C1 segment of cervical spinal cord (tissue), 14 donors: ENCODE measurements around the gene SRD5A1.
"Not testable (repeated sequence)": the region's sequence is repeated elsewhere in the genome, so short reads cannot be mapped to it uniquely, and the experiment has no call there.

Experiments used
- DNase-seq, 14 donors: peaks; one replicate each; lab custom pipeline; 2025; lab: John Stamatoyannopoulos, UW

Gene SRD5A1

DNA sequence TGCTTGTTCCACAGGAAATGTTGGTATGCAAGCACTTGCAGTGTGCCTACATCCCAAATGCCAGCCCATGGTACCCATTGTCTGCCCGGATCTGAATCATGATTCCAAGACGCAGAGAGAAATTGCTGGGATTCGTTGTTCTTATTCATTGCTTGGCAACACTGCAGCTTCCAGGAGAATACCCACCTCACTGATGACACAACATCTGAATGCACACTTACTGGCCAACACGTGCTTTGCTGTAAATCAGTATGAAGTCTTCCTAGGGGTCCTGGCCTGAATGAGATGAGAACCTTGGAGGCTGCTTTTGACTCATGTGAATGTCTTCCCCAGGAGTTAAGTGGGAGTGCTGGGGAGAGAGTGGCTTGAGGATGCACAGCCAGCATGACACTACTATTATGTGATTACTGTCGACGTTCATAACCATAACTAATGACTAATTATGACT is 11.6 kb downstream of the SRD5A1 start:
- no peak for DNase-seq

GRCh38 chr5:6645571-6646362 is 12.5 kb downstream of the SRD5A1 start:
- DNase-seq: not testable (repeated sequence)

GRCh38 chr5:6649186-6649585 is 15.9 kb downstream of the SRD5A1 start:
- no peak for DNase-seq

GRCh38 chr5:6649681-6650080 is 16.4 kb downstream of the SRD5A1 start:
- no peak for DNase-seq

DNA sequence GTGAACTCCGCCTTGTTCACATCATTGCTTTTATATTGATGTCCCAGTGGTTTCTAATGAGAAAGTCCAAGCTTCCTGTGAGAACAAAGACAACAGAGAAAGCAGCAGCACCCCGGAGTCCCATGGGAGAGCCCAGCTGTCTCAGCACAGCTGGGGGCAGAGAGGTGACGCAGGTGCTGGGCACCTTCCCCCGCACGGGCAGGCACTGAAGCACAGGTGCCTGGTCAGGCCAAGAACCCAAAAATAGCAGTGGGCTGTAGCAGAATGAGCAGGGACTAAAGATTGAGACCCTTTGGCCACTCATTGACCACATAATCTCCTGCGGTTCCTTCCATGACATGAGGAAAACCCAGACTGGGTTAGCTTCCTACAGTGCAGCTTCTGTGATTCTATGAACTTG is 18.8 kb downstream of the SRD5A1 start:
- DNase-seq: no peak

DNA sequence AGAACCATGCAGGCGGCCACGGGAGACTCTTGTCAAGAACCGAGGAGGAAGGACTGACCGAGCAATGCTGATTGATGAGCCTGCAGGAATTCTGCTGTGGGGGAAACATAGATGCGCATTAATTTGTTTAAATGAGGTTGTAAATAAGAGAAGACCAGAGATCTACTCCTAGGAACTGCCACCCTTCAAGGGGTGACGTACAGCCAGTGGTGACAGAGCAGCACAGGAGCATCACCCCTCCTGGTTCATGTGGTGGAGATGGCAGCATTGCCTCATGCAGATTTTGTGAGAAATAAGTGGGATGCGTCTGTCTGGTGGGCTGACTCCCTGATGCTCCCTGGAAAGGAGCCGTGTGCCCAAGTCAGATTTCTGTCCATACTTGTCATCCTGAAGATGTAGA is 22.2 kb downstream of the SRD5A1 start:
- no peak for DNase-seq

DNA sequence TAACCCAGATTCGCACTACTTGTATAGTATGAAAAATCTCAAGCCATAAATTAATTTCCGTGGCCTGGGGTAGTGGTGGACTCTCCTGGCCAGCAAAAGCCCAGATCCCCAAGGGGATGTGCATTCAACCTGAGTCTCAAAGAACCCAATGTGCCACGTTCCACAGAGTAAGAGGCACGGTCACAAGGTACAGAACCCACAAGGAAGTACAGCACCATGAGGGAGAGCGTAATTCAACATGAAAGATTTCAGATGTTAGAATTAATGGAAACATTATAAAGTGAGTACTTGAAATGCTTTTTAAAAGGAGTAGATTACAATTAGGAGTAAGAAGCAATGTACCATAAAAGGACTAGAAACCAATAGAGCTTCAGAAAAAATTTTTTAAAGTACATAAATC is 23.4 kb downstream of the SRD5A1 start:
- DNase-seq: no peak

- DNase-seq: no peak
Measured at GRCh38 chr5:6659941-6660684, 26.9 kb downstream of the SRD5A1 start.

GRCh38 chr5:6660688-6661087 is 27.4 kb downstream of the SRD5A1 start:
- no peak for DNase-seq

DNA sequence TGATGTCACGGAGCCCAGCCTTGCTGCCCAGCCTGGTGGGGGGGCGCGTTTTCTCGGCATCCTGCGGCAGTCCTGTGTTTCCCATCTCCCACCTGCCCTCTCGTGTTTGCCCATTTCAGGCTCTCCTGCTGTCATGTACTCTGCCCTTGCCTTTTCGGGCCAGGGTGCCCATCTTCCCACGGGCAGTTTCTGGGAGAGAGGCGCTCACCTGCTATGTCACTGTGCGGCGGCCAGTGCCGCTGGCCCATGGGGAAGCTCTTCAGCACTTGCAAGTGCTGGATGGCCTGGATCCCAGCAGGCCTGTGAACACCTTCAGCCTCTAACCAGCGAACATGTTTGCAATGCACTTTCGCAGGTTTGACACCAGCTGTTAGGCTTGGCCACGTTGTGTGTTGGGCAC is 33.5 kb downstream of the SRD5A1 start:
- no peak for DNase-seq

- DNase-seq: no peak
Measured at GRCh38 chr5:6667648-6668047, 34.4 kb downstream of the SRD5A1 start.

- not testable (repeated sequence) for DNase-seq
Measured at GRCh38 chr5:6668717-6669116, 35.5 kb downstream of the SRD5A1 start.

DNA sequence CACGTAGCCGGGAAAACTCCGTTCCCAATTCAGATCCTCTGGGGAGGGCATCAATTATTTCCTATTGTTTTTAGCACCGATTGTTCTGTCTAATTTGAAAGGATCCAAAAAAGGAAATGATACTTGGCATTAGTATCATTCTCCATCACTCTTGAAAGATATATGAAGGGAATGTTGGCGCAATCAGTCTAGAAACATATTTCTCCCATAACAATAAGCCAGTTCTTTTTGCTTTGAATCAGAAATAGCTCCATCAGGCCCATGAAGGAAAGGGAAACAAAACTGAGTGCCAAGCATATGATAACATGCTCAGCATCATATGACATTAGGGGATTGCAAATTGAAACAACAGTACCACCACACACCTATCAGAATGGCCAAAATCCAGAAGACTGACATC is 39.8 kb downstream of the SRD5A1 start:
- DNase-seq: no peak

GRCh38 chr5:6673963-6674362 is 40.7 kb downstream of the SRD5A1 start:
- no peak for DNase-seq

- no peak for DNase-seq
Measured at GRCh38 chr5:6674421-6674820, 41.2 kb downstream of the SRD5A1 start.

GRCh38 chr5:6674886-6675285 is 41.6 kb downstream of the SRD5A1 start:
- DNase-seq: no peak

- no peak for DNase-seq
Measured at GRCh38 chr5:6675784-6676491, 42.7 kb downstream of the SRD5A1 start.

DNA sequence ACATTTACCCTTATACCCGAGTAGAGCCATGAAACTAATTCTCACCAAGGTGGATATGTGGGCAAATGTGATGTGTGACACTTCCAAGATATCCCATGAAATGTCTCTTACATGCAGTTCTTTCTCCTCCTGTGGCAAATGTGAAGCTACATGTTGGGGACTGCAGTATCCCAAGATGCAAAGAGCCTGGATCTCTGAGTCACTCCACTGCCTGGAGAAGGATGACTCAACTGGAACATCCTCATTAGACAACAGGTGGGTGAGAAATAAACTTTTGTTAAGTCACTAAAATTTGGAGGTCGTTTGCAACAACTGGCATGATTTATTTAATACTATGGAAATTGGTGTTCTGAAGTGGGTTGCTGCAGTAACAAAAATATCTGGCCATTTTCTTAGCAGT is 43.5 kb downstream of the SRD5A1 start:
- DNase-seq: no peak

- DNase-seq: no peak
Measured at GRCh38 chr5:6678385-6678784, 45.1 kb downstream of the SRD5A1 start.

- no peak for DNase-seq
Measured at GRCh38 chr5:6680922-6681321, 47.7 kb downstream of the SRD5A1 start.

GRCh38 chr5:6681682-6682081 is 48.4 kb downstream of the SRD5A1 start:
- no peak for DNase-seq

DNA sequence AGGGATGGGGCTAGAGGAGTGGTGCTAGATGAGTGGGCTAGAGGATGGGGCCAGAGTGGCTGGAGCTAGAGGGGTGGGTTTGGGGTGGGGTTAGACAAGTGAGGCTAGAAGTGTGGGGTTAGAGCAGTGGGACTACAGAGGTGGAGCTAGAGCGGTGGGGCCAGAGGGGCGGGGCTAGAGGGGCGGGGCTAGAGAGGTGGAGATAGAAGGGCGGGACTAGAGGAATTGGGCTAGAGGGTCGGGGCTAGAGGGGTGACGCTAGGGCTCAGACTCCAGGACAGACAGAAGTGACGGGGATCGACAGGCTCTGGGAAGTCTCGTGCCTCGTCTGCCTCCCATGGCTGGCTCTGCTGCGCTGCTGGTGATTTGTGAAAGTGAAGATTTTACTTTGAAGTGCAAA is 49.0 kb downstream of the SRD5A1 start:
- DNase-seq: no peak
